ENCODE results near the gene MCAM. TPM values are rescaled to one million over a fixed set of nuclear protein-coding genes. Genes with fewer than 3 reads are reported as not detected.

Gene MCAM
- total and polyA plus RNA-seq, 2 of the 8 experiments (the other 6 are each of a cell fraction or from before 2014, with no cell fraction given), result 22.4 to 32.2 TPM

GRCh38 chr11:119309953-119310681 is 6.8 kb downstream of the MCAM start:
- Histone ChIP-seq H3K36me3 (ENCODE audit: control insufficient read depth in 2 of 4, insufficient read depth in 4 of 4, low read length in 3 of 4) (peaks cover 0 to 23% (median 3%) of the 10 kb centered on the region in 4 experiments; a peak in 5 of 8 replicates), H3K4me1 (replicated peaks in 1 of 4; ENCODE audit: control insufficient read depth in 3 of 4, insufficient read depth in 4 of 4, low read length in 3 of 4) (peaks cover 0 to 7% (median 6%) of the 10 kb centered on the region in 4 experiments; a peak in 6 of 7 replicates), H3K4me2 (ENCODE audit: insufficient read depth in 1 of 2, low read depth in 2 of 2, low read length in 2 of 2) (no peak overlapping the region), H2BK15ac (ENCODE audit: low read length) (no peak overlapping the region), H3K23ac (ENCODE audit: insufficient read length) (no peak overlapping the region), H4K20me1 (replicated peaks in 1 of 2; ENCODE audit: control insufficient read depth in 1 of 2, insufficient read depth in 2 of 2, low read length in 2 of 2) (peaks cover 4 to 6% of the 10 kb centered on the region in 2 experiments), H3K9me3 (ENCODE audit: insufficient read depth in 2 of 2, low read depth in 1 of 2, low read length in 1 of 2) (no peaks in the 10 kb centered on the region), H4K8ac (ENCODE audit: extremely low read depth, insufficient read depth, low read length) (peak overlapping the region; percentile 16; the same call in 1 of the 2 replicates), H3K79me2 (ENCODE audit: control insufficient read depth in 1 of 2, insufficient read depth in 2 of 2, low read length in 2 of 2) (no peaks in the 10 kb centered on the region), H3K14ac (ENCODE audit: insufficient read length) (no peak overlapping the region), H3K27ac (ENCODE audit: low read depth, low read length) (no peak overlapping the region), H2BK20ac (ENCODE audit: low read length) (no peak overlapping the region), H3K79me1 (ENCODE audit: low read depth, low read length) (no peaks in the 10 kb centered on the region), H3K4ac (replicated peaks; ENCODE audit: insufficient read length, low read depth, low read length) (no peak overlapping the region), H3K9ac (replicated peaks in 1 of 4; ENCODE audit: extremely low read depth in 1 of 4, low read depth in 3 of 4, low read length in 3 of 4) (no peak overlapping the region), H3K18ac (ENCODE audit: extremely low read depth, low read length) (no peak overlapping the region), H3K23me2 (ENCODE audit: low read depth, low read length) (peaks cover 3% of the 10 kb centered on the region; the same call in 1 of the 2 replicates), H3K27me3 (replicated peaks in 1 of 4; ENCODE audit: control insufficient read depth in 3 of 4, extremely low read depth in 1 of 4, insufficient read depth in 3 of 4, low read length in 3 of 4) (peaks cover 0 to 10% (median 8%) of the 10 kb centered on the region in 4 experiments; a peak in 4 of 7 replicates), H2AK5ac (ENCODE audit: low read depth, low read length) (no peak overlapping the region), H3K56ac (replicated peaks; ENCODE audit: insufficient read length, low read depth, low read length) (no peak overlapping the region), H2BK120ac (replicated peaks; ENCODE audit: low read depth, low read length) (no peak overlapping the region), H2AFZ (ENCODE audit: low read length) (no peak overlapping the region), H4K91ac (replicated peaks; ENCODE audit: insufficient read length, low read length) (no peak overlapping the region), H4K5ac (ENCODE audit: insufficient read length, low read depth, low read length) (no peak overlapping the region), H2BK12ac (ENCODE audit: low read depth, low read length) (no peak overlapping the region), H3K4me3 (ENCODE audit: extremely low read depth in 1 of 4, insufficient read depth in 2 of 4, low read depth in 3 of 4, low read length in 4 of 4) (no peak overlapping the region), H2BK5ac (ENCODE audit: low read depth, low read length) (no peak overlapping the region)
- WGBS, 2 experiments (ENCODE audit: extremely low coverage in 1 of 2, insufficient coverage in 1 of 2, insufficient read length in 1 of 2, insufficient replicate concordance in 2 of 2, low coverage in 1 of 2, low lambda C conversion rate in 2 of 2, missing lambda C conversion rate in 1 of 2), result 90% methylated on average over 17 of the region's 17 CpGs; no CpG with 5 or more reads in 1 of the 2 experiments
- FAIRE-seq, result no peak
- no peak for DNase-seq (ENCODE audit: low read depth in 1 of 2, low spot score in 2 of 2)
- ChIA-PET POLR2A (ENCODE audit: partially characterized antibody) (interaction anchor here (0.6 to 5.6 kb wide), 6 partner anchors 7 to 225 kb away, joined by 3 to 44 read pairs (median 4); partner anchors contain the start of gene MCAM), CTCF (ENCODE audit: partially characterized antibody) (interaction anchor here (1.4 to 13.8 kb wide), 6 partner anchors 8 to 165 kb away, joined by 3 to 174 read pairs (median 10); no protein-coding TSS in a partner anchor)
- TF ChIP-seq ZNF274 (IDR thresholded peaks at IDR 0.05; ENCODE audit: borderline replicate concordance, extremely low read depth, low read length), result no peak
- no peak for TF ChIP-seq CREB1 (IDR thresholded peaks at IDR 0.05)
- no peak for TF ChIP-seq HDAC6 (IDR thresholded peaks at IDR 0.05; ENCODE audit: low read depth, low read length)
- TF ChIP-seq PHF8 (conservative IDR thresholded peaks at IDR 0.05; ENCODE audit: low read depth, low read length), result no peak
- TF ChIP-seq CTCF (IDR thresholded peaks at IDR 0.05; ENCODE audit: control extremely low read depth in 1 of 3, insufficient read depth in 1 of 3, low read depth in 1 of 3, low read length in 3 of 3), result no peak
- no peak for TF ChIP-seq BACH1 (IDR thresholded peaks at IDR 0.05; ENCODE audit: low read length)
- TF ChIP-seq ATF2 (IDR thresholded peaks at IDR 0.05; ENCODE audit: low read length), result no peak
- TF ChIP-seq SIX5 (IDR thresholded peaks at IDR 0.05; ENCODE audit: low read depth, low read length), result no peak
